Panc1 (cell line): ENCODE measurements around the gene LTF. TPM values are rescaled to one million over a fixed set of nuclear protein-coding genes. Genes with fewer than 3 reads are reported as not detected.

Experiments used
- ATAC-seq: fragments of 200-7000 bp; cut with Tn5 transposase; 2 replicates; pipeline ENCODE4 v1.9.1; 2020; ENCODE audit warnings: mild to moderate bottlenecking, moderate library complexity
- BruUV-seq: library from RNA; stranded (reverse); fragments of 400-500 nt; replicated peaks from 2 replicates; lab custom pipeline; 2021; lab: Mats Ljungman, UMichigan
- CTCF ChIA-PET: fragments of 300-600 bp; sonication (Branson Sonifier 250); formaldehyde crosslinking; loops from one replicate; lab custom pipeline; 2022; ENCODE audit warnings: antibody characterized with exemption; lab: Charles Lee
- POLR2A ChIA-PET: fragments of 300-600 bp; sonication (Branson Sonifier 250); formaldehyde crosslinking; loops from one replicate; lab custom pipeline; 2022; ENCODE audit warnings: antibody characterized with exemption; lab: Charles Lee
- DNase-seq: peaks from one replicate; pipeline ENCODE4 v3.0.0-alpha.2; 2010; ENCODE audit warnings: low read depth, low spot score
- H3K27ac ChIP-seq: 2 replicates; pipeline ENCODE4 v1.5.1; 2011; ENCODE audit warnings: mild to moderate bottlenecking, low read length, inconsistent platforms
- H3K27me3 ChIP-seq: fragments of 200-500 bp; sonication (Bioruptor generic); 2 replicates; pipeline ENCODE4 v1.6.0; 2014; ENCODE audit warnings: low read length, inconsistent platforms; ENCODE audit not compliant: control insufficient read depth, insufficient read depth
- H3K36me3 ChIP-seq: fragments of 200-500 bp; sonication (Bioruptor generic); 2 replicates; pipeline ENCODE4 v1.5.1; 2014; ENCODE audit warnings: inconsistent platforms, mild to moderate bottlenecking, low read length, moderate library complexity; ENCODE audit not compliant: control insufficient read depth, insufficient read depth
- H3K4me1 ChIP-seq: 2 replicates; pipeline ENCODE4 v1.5.1; 2011; ENCODE audit warnings: inconsistent platforms, mild to moderate bottlenecking, low read length, moderate library complexity; ENCODE audit not compliant: control insufficient read depth, insufficient read depth
- H3K4me3 ChIP-seq, 2 experiments: 2 replicates each; pipeline ENCODE4 v1.5.1; 2011 to 2012; ENCODE audit warnings: low read depth in 2 of 2, low read length in 2 of 2, mild to moderate bottlenecking in 2 of 2, inconsistent platforms in 1 of 2, moderate library complexity in 1 of 2
- H3K9me3 ChIP-seq: fragments of 200-500 bp; sonication (Bioruptor generic); 2 replicates; pipeline ENCODE4 v1.5.1; 2014; ENCODE audit warnings: low read depth, mild to moderate bottlenecking, inconsistent platforms, low read length, moderate library complexity; ENCODE audit not compliant: control insufficient read depth, insufficient read depth
- POLR2AphosphoS5 ChIP-seq: IDR thresholded peaks from 2 replicates; pipeline ENCODE4 v1.6.1; 2012; ENCODE audit warnings: mild to moderate bottlenecking, low read depth, low read length, moderate library complexity
- SIN3A ChIP-seq: IDR thresholded peaks from 2 replicates; pipeline ENCODE4 v1.6.1; 2012; ENCODE audit warnings: low read depth, mild to moderate bottlenecking, low read length, moderate library complexity, borderline replicate concordance; ENCODE audit not compliant: insufficient read depth
- TCF7L2 ChIP-seq: IDR thresholded peaks from 2 replicates; pipeline ENCODE4 v1.6.1; 2011; ENCODE audit warnings: mild to moderate bottlenecking, low read depth, low read length, inconsistent platforms
- in situ Hi-C: cut with HindIII; loops from 2 replicates; pipeline ENCODE4 v1.10.0; 2016; ENCODE audit warnings: low sequenced_read_pairs, low pct_unique_long_range_greater_than_20kb
- intact Hi-C: fragments of 100-400 bp; cut with micrococcal nuclease; formaldehyde crosslinking; loops from one replicate; pipeline ENCODE4 v1.10.0; 2022; ENCODE audit not compliant: unreplicated experiment
- total RNA-seq: library from RNA; stranded (reverse); gene quantifications from one replicate; pipeline ENCODE4 v1.2.1, GENCODE V29; 2021; ENCODE audit not compliant: unreplicated experiment
- TF ChIP-seq, protein P1 (sequence below), 2 experiments: IDR thresholded peaks; 2 replicates each; pipeline ENCODE4 v1.6.1; 2011 to 2012; ENCODE audit warnings: low read depth in 2 of 2, control low read depth in 1 of 2, low read length in 1 of 2, mild to moderate bottlenecking in 1 of 2, moderate library complexity in 1 of 2; ENCODE audit not compliant: insufficient read depth in 1 of 2
- TF ChIP-seq, protein P2 (sequence below): fragments of 450-650 bp; IDR thresholded peaks from 2 replicates; pipeline ENCODE4 v1.5.1; 2017; ENCODE audit warnings: mild to moderate bottlenecking

The LTF gene
- total RNA-seq, 1 experiment from 2014 or later = not detected

DNA sequence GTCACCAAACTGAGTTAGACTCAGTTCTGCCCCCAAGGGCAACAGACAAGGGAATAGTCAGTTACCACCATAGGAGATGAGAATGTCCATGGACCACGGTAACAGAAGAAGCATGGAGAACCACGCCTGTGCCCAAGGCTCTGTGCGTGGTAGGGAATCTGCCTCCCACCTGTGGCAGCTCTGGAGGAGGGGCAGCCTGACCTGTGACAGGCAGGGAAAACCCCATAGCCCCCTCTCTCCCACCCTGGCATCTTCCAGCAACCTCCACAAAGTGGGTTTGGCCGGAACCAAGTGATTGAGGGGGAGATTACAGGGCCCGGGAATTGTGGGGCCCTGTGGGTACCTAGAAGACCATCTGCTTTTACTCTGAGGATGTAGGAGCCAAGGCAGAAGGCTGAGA, 14.3 kb upstream of the LTF start:
- TF ChIP-seq TCF7L2 = no peak
- TF ChIP-seq POLR2AphosphoS5 = no peak
- TF ChIP-seq, protein P1, sequence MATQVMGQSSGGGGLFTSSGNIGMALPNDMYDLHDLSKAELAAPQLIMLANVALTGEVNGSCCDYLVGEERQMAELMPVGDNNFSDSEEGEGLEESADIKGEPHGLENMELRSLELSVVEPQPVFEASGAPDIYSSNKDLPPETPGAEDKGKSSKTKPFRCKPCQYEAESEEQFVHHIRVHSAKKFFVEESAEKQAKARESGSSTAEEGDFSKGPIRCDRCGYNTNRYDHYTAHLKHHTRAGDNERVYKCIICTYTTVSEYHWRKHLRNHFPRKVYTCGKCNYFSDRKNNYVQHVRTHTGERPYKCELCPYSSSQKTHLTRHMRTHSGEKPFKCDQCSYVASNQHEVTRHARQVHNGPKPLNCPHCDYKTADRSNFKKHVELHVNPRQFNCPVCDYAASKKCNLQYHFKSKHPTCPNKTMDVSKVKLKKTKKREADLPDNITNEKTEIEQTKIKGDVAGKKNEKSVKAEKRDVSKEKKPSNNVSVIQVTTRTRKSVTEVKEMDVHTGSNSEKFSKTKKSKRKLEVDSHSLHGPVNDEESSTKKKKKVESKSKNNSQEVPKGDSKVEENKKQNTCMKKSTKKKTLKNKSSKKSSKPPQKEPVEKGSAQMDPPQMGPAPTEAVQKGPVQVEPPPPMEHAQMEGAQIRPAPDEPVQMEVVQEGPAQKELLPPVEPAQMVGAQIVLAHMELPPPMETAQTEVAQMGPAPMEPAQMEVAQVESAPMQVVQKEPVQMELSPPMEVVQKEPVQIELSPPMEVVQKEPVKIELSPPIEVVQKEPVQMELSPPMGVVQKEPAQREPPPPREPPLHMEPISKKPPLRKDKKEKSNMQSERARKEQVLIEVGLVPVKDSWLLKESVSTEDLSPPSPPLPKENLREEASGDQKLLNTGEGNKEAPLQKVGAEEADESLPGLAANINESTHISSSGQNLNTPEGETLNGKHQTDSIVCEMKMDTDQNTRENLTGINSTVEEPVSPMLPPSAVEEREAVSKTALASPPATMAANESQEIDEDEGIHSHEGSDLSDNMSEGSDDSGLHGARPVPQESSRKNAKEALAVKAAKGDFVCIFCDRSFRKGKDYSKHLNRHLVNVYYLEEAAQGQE (IDR thresholded peaks at IDR 0.05; ENCODE audit: insufficient read depth in 1 of 2, low read depth in 2 of 2, low read length in 1 of 2) = no peak
- TF ChIP-seq, protein P2, sequence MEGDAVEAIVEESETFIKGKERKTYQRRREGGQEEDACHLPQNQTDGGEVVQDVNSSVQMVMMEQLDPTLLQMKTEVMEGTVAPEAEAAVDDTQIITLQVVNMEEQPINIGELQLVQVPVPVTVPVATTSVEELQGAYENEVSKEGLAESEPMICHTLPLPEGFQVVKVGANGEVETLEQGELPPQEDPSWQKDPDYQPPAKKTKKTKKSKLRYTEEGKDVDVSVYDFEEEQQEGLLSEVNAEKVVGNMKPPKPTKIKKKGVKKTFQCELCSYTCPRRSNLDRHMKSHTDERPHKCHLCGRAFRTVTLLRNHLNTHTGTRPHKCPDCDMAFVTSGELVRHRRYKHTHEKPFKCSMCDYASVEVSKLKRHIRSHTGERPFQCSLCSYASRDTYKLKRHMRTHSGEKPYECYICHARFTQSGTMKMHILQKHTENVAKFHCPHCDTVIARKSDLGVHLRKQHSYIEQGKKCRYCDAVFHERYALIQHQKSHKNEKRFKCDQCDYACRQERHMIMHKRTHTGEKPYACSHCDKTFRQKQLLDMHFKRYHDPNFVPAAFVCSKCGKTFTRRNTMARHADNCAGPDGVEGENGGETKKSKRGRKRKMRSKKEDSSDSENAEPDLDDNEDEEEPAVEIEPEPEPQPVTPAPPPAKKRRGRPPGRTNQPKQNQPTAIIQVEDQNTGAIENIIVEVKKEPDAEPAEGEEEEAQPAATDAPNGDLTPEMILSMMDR = no peak
- TF ChIP-seq SIN3A = no peak
- Histone ChIP-seq H3K36me3 (no peaks in the 10 kb centered on the region), H3K4me3 (no peak overlapping the region), H3K27ac (no peak overlapping the region), H3K27me3 (peaks cover 2% of the 10 kb centered on the region), H3K9me3 (no peaks in the 10 kb centered on the region), H3K4me1 (no peaks in the 10 kb centered on the region)
- BruUV-seq = no TSS peak
- ChIA-PET CTCF (no interaction called here), POLR2A (no interaction called here)
- in situ Hi-C loops = no loop called here
- DNase-seq (no peak), ATAC-seq (no peak)
- intact Hi-C loops = no loop called here

DNA sequence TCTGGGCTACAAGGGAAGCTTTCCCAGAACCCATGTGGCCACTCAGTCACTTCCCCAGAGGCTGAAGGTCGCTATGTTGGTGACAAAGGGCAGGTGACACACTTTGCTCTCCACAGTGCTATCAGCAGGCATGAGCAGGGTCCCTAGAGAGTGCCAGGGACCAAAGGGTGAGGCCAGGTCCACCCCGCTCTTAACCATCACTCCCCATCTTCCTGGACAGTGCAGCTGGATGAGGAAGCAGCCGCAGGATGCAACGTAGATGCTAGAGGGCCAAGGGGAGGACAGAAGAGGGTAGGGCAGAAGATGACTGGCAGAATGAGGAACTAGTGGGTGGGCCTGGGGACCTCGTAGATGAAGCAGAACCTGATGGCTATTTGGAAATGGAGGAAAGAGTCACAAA, 13.6 kb upstream of the LTF start:
- Histone ChIP-seq H3K4me1 (no peaks in the 10 kb centered on the region), H3K4me3 (no peak overlapping the region), H3K9me3 (no peaks in the 10 kb centered on the region), H3K27ac (no peak overlapping the region), H3K27me3 (peaks cover 2% of the 10 kb centered on the region), H3K36me3 (no peaks in the 10 kb centered on the region)
- TF ChIP-seq TCF7L2 (no peak), SIN3A (no peak), POLR2AphosphoS5 (no peak)
- TF ChIP-seq, protein P1 (IDR thresholded peaks at IDR 0.05; ENCODE audit: insufficient read depth in 1 of 2, low read depth in 2 of 2, low read length in 1 of 2) = no peak
- TF ChIP-seq, protein P2 = no peak
- intact Hi-C loops = no loop called here
- CTCF ChIA-PET = no interaction called here
- DNase-seq = no peak
- no peak for ATAC-seq
- BruUV-seq = no TSS peak
- POLR2A ChIA-PET = no interaction called here
- in situ Hi-C loops = no loop called here
